HuH-7.5 (cell line): Measurements from ENCODE around the gene GAN.
A peak's percentile ranks its signal among the peaks of the same experiment; 100 is the strongest.

Experiments used
- DNase-seq: peaks from one replicate; pipeline ENCODE4 v3.0.0; 2011; ENCODE audit warnings: low spot score

Gene GAN

DNA sequence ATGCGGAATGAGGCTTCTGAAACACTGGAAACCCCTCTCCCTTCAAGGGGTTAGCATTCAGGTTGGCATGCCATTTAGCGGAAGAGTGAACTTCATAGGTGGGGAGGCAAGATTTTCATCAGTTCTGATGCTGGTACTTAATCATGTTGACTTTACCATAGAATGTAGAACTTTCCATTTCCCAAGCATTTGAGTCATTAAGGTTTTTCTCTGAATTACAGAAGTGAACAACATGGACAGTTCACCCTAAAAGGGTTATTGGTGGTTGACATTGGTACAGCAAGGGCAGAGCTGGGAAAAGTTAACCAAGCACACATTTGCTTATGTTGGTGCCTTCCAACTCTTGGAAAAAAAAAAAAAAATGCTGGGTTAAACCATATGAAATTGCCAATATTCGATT, 39.1 kb downstream of the GAN start:
- no peak for DNase-seq

DNA sequence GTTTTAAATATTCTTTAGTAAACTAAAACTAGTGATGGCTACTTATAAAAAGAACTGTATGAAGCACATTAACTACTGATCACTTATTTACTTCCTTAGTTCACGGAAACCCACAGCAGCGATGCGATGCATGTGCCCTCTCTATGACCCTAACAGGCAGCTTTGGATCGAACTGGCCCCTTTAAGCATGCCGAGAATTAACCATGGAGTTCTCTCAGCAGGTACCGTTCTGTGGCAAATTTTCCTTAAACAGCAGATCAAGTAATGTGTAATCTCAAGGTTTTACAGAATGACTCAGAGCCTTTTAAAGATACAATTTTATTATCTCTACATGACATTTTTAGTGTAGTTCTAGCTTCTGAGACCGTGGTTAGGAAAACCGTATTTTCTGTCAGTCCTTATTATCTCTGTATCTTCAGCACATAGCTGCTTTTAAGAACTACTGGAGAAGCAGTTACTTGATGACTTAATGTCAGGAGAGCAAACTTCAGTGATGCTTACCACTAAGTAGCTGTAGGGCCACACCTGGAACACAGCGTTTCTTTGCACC, 43.0 kb downstream of the GAN start:
- no peak for DNase-seq

DNA sequence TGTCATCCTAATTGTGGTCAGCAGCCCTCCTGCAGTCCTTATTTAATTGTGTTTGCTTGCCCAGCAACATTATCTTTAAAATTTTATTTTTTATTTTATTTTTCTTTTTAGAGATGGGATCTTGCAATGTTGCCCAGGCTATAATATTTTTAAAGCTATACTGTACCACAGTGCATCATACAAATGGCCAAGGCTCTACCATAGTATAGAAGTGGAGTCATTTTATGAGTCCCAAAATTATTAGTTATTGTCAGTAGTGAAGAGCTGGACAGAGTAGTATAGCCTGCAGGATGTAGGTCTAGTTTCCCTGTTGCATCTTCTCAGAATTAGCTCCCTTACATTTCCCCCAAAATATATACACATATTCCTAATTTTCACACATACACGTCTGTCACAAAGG, 44.1 kb downstream of the GAN start:
- no peak for DNase-seq

DNA sequence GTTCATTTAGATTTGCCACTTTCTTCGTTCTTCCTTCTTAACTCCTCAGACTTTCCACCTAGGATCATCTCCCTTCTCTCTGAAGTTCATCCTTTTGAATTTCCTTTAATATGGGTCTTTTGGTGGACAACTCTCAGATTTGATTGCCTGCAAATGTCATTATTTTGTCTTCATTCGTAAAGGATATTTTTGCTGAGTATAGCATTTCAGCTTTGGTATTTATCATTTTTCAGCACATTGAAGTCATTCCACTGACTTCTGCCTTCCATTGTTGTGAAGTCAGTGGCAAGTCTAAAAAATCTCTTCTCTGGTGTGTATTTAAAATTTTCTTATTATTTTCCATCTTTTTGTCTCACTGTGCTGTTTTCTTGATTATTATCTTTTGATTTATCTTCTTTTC, 45.4 kb downstream of the GAN start:
- no peak for DNase-seq

DNA sequence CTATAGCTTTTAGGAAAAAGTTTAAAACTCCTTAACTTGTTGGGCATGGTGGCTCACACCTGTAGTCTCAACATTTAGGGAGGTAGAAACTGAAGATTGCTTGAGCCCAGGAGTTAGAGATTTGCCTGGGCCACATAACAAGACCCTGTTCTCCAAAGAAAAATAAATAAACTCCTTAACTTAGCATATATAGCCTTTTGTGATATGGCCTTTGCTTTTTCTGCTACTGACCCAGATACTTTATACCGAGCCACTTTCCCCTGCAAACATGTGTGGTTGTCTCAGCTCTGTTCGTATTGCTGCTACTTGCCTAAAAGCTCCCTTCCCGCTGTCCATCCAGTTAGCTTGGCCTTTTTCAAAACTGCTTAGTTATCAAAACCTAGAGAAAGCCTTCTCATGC, 51.0 kb downstream of the GAN start:
- DNase-seq, result no peak

DNA sequence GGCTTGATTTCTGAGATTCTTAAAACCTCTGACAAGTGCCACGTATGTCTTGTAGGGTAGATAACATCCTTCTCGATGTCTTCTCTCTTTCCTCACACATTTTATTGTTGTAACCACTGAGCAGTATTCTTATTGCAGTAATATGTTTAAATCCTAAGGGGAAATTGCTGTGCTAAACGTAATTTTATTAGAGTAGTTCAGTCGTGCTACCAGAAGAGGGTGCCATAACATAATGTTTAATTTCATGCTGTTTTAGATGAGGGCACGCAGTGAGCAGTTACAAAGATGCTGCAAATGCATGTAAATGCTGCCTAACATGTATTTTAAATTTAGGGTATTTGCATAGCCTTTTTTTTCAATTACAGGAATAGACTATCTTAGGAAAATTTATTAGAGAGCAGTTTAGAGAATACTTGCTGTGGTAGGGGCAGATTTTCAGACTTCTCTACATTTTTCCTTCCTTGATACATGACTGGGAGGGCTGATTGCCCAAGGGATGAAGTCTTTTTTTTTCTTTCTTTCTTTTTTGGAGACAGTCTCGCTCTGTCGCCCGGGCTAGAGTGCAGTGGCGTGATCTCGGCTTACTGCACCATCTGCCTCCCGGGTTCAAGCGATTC, 51.7 kb downstream of the GAN start:
- peak; percentile 33 for DNase-seq

DNA sequence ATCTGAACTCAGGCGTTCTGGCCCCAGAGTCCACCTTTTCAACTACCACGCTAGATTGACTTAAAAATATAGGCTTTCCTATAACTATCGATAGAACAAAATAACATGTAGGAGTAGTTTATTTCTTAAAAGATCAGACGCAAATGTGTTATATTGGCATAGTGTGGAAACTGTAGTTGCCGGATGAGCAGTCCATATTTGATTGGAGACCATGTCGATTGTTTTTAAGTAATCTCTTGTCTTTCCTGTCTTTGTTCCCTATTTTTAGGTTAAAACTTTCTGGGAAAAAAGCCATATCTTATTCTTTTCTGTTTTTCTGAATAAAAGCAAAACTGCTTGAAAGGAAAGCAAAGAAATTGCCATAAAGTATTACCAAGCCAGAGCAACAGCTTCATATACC, 53.1 kb downstream of the GAN start:
- DNase-seq, result no peak

DNA sequence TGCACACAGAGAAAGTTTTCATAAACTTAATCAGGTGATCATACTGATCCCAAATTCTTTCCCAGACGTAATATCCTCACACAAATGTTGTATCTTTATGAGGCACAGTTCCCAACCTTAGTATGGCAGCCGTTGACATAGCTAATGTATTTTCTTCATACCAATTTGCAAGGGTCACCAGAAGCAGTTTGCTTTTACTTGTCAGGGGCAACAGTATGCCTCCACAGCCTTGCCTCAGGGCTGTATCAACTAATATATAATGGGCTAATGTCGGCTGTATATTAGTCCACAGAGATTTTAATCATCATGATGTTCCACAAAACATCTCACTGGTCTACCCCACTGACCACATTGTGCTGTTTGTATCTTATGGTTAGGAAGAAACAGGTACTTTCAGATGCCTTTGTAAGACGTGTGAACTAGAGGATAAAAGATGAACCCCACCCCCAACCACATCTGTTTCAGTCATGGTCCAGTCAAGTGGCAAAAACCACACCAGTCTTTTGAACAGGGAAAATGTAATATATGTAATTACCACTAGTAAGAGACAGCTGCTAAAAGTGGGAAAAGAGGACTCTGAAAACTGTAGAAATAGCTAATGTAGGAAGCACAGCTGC, 55.2 kb downstream of the GAN start:
- DNase-seq, result no peak

DNA sequence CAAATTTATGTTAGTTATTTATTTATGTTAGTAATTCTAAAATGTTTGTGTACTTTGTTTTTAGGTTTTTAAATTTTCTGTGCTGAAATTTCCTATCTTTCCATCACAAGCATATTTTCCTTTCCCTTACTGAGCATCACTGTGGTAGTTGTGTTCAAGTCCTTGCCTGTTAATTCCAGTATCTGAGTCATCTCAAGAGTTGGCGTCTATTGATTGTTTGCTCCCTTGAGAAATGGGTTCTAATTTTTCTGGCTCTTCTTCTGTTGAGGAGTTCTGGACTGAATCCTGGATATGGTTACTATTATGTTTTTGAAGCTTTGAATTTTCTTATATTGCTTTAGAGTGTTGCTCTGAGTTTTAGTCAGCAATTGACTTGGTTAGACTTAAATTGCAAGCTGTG, 56.3 kb downstream of the GAN start:
- DNase-seq, result no peak

DNA sequence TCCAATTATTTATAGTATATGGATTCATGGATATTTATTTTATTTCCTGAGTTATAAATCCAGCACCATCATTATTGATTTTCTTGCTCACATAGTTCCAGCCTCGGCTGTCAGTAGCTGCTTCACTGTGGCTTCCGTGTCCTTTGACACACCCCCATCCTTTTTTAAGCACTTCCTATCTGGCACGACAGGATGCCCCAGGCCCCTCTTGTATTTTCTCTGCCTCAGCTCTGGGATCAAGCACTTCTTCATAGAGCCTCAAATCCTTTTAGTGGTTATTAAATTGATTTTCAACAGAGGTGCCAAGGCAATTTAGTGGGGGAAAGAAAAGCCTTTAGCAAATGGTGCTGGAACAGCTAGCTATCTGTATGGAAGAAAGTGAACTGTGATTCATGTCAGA, 59.8 kb downstream of the GAN start:
- DNase-seq, result no peak

DNA sequence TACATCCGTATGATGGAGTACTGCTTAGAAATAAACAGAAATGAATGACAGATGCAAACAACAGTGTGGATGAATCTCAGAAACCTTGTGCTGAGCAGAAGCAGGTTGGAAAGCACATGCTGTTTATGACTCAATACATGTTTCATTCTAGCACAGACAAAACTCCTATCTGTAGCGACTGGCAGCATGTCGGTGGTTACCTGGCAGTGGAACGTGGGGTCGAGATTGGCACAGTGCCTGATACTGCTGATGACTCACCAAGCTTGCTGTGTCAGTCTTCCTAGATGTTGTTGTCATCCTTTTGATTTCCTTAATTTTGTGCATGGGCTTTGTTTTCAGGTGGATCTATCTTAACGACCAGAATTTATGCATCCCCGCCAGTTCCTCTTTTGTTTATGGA, 62.1 kb downstream of the GAN start:
- DNase-seq, result no peak

DNA sequence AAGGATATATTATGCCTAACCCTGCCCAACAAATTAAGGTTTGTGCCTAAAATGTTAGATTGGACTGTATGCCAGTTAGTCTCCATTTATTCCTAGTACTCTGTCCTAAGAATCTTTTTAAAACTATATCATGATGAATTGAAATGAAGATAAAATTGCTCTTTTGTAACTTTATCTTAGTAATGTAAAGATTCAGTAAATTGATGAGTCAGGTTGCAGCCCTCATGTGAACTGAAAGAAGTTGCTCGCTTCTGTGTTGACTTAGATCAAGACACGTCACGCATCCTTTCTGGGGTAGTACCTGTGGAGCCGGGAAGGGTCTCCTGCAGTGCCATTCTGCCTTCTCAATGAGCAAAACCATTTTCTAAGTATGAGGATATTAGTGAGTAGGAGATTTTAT, 63.3 kb downstream of the GAN start:
- no peak for DNase-seq

DNA sequence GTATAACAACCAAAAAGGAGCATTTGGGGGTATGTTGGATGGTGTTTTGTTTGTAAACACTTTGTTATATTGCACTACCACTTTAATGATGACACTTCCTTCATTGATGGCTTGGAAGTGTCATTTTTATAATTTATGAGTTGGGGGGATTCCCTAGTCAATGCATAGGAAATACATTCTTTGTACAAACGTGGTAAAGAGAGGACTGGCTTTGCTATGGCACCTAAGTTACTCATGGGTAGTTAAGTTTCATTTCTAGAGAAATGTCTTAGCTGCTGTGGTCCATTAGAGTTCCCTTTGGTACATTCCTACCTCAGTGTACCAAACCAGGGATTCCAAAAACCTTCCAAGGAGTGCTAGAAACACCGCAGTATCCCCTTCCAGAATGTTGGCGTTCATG, 66.2 kb downstream of the GAN start:
- no peak for DNase-seq

DNA sequence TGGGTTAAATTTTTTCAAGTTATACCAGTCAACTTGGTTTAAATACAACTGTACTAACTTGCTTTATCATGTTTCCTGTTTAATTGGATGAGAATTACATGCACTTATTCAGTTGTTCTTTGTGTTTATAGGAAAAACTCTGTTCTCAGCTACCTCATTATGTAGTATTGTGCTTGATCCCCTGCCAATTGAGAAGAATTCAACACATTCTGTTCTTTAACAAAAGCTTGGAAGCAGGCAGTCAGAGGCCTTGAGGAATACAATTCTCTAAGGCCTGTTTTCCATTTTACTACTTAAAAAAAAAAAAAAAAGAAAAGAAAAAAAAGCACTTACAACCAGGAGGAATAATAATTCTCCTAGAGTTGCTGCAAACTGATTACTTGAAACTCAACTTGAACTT, 69.2 kb downstream of the GAN start:
- DNase-seq, result no peak

DNA sequence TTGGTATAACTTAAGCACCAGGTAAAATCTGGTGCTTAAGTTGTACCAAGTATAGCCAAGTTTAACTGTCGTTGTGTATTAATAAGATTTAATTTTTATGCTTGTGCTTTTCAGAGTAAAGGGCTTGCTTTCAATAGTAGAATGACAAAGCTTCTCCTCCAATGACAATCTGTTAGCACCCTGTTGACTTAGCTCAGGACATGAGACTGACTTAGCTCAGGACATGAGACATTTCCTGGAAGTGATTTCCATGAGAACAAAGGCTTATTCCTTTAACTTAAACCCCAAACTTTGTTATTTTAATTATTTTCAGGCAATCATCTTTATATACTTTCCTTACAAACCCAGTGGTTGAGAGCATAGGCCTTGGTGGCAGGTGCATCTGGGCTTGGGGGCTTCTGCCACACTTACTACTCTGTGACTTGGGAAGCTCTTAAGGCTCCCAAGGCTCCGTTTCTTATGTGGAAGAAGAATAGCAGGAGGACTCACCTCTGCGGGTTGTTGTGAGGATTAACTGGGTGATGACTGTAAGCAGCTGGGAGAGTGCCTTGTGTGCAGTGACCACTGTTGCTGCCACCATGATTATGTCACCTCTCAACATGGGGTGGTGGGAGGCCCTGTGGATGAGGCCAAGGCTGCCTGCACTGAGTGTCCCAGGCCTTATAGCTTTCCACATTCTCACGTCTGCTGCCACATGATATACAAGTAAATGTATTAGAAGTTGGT, 70.4 kb downstream of the GAN start:
- no peak for DNase-seq

DNA sequence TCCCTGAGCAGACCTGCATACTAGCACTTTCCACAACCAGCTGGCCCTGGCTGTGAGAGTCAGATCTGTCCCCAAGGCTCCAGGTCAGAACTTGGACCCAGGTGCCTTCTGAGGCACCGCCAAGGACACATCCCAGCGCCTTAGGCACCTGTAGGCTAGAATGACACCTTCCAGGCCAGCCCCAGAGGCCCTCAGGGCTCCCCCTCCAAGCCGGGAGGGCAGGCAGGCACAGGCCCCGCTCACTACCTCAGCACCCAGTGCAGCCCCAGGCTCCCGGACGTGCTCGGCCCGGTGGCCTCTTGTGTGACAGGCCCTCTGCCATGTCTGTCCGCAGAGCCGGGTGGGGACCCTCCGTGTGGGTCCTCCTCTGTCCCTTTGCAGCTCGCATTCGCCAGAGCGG, 73.6 kb downstream of the GAN start:
- no peak for DNase-seq

DNA sequence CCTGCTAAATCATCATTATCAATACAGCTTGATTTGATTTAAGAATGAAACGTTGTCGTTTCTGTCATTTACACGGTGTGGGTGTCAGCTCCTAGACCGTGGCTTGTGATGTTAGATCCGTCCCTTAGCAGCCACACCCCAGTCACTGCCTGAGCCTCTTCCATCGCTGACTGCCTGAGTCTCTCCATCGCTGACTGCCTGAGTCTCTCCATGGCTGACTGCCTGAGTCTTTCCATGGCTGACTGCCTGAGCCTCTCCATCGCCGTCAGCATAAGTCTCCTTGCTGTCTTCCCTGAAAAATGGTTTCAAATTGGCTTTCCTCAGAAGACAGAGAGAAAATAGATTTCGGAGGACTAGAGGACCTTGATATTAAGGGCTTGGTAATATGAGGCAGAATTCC, 76.1 kb downstream of the GAN start:
- DNase-seq, result no peak

DNA sequence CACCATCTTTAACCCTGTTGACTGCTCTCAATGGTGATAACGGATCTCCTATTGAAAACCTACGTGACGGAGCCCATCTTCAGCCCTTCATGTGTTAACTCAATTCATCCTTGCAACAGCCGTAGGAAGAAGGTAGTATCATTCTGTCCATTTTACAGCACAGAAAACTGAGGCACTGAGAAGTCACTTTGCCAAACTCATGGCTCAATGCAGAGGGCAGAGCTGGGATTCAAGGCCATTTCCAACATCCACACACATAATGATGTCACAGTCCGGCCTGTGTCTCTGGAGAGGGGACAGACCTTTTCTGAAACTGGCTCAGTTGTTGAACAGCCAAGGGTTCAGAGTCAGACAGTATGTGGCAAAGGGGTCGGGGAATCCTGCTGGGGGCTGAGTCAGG, 77.2 kb downstream of the GAN start:
- DNase-seq, result no peak

DNA sequence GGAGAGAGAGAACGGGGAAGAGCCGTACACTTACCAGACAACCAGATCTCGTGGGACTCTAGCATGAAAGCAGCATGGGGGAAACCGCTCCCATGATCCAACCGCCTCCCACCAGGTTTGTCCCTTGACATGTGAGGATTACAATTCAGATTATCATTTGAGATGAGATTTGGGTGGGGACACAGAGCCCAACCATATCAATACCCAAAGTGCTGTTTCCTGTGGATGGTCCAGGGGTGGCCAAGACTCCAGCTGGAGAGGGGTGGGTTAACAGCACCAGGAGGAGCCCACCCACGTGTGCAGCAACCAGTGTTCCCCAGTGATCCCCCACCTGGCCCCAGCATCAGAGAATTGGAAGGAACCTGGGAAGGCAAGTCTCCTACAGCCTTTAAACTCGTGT, 79.7 kb downstream of the GAN start:
- DNase-seq, result no peak

DNA sequence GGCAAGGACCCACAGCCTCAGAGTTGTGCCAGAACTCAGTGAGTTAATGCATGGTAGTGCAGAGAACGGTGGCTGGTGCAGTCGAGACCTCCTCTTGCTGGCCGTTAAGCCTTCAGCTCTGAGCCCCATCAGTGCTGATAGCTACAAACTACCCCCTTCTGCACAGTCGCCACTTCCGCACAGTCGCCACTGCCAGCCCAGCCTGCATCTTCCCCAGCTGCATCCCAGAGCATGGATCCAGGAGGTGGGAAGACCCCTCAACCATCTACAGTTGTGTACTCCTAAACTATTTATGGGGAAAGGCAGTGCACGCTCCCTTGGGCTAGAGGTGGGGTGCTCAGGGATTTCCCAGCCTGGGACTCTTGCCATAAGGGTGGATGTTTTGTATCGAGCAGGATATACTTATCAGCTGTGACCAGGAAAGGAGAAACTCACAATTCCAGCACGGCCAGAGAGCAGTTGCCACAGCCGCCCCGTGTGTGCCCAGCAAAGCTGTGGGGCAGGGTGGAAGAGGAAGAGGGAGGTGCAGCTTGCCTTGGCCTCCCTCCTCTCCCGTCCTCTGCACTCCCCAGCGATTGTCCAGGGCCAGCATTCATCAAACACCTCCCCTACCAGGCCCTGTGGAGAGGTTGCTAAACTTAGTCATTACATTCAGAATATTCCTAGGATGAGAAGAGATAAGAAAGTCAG, 80.3 kb downstream of the GAN start:
- no peak for DNase-seq

DNA sequence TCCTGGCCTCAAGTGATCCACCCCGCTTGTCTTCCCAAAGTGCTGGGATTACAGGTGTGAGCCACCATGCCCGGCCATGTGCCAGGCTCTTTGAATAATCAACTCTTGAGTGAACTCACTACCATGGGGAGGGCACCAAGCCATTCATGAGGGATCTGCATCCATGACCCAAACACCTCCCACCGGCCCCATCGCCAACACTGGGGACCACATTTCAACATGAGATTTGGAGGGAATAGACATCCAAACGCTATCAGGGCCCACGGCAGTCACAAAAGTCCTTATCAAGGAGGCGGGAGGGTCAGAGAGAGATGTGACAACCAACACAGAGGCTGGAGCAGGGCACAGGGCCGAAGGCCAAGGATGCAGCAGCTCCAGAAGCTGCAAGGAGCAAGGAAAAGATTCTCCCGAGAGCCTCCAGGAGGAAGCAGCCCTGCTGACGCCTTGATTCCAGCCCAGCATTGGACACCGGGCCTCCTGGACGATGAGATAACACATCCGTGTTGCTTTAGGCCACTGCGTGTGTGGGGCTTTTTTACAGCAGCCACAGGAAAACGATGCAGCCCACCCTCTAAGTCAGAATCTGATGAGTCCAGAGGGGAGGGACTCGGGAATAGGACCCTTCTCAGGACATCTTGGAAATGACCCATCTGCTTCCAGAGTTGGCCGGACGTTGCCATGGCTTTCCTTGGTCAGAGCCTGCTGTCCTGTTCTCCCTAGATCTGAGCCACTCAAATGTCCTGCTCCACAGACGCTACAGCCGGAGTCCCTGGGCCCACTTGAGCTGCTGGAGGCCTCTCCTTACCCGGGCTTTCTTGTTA, 82.5 kb downstream of the GAN start:
- no peak for DNase-seq

DNA sequence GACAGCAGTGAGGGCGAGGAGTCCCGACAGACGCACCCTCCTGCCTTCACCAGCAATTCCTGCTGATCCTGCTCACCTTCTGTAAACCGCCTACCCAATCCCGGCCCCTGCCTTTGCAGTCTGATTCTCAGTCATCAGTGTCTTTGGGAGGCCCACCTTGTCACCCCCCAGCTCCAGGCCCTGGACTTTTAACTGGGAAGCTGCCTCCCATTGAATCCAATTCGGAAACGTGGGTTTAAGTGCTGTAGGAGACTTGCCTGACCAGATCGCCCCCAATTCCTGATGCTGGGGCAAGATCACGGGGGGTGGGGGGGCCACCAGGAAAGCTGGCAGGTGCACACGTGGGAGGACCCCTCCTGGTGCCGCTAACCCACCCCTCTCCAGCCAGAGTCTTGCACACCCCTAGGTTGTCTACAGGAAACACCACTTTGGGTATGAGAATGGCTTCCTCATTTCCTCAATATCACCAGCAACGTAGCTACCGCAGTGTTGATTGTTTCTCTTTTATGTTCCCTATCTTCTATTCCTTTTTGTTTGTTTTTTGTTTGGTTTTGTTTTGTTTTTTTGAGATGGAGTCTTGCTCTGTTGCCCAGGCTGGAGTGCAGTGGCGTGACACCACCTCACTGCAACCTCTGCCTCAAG, 83.2 kb downstream of the GAN start:
- no peak for DNase-seq
